Lower leg skin (tissue), 4 donors: ENCODE measurements around the gene TMIGD3. TPM values are rescaled to one million over a fixed set of nuclear protein-coding genes. Genes with fewer than 3 reads are reported as not detected.

Experiments
- DNase-seq, 2 donors: peaks; one replicate each; pipeline ENCODE4 v3.0.0-alpha.2; 2019; ENCODE audit warnings: low spot score in 2 of 2
- H3K4me3 ChIP-seq: fragments of 200-600 bp; sonication (generic); 2 replicates; pipeline ENCODE4 v1.5.1; 2017; ENCODE audit warnings: mild to moderate bottlenecking, low read depth; ENCODE audit not compliant: poor library complexity, severe bottlenecking
- POLR2A ChIP-seq, 2 donors: fragments of 450-650 bp; IDR thresholded peaks; one replicate each; pipeline ENCODE4 v1.6.1; 2016 to 2017; ENCODE audit warnings: antibody characterized with exemption in 2 of 2, mild to moderate bottlenecking in 1 of 2, moderate library complexity in 1 of 2
- WGBS, 2 donors: methylation state at CpG; one replicate each; pipeline ENCODE4 v1.1.5; 2018; 5-methylcytosine and 5-hydroxymethylcytosine counted together
- intact Hi-C: fragments of 100-400 bp; cut with DNase I; formaldehyde crosslinking; loops from one replicate; pipeline ENCODE4 v1.15.0; 2023; ENCODE audit warnings: low total_unique reads
- total RNA-seq, 4 donors: library from RNA; depleted of rRNA; stranded (reverse); fragments of >200 nt; gene quantifications; one replicate each; pipeline ENCODE4 v1.1.0, GENCODE V29; 2016
- TF ChIP-seq, protein P1 (sequence below), 3 donors: fragments of 450-650 bp; IDR thresholded peaks; one replicate each; pipeline ENCODE4 v1.5.1; 2016; ENCODE audit warnings: antibody characterized with exemption in 3 of 3, mild to moderate bottlenecking in 3 of 3, moderate library complexity in 2 of 3

The TMIGD3 gene
- total RNA-seq, 4 donors from 2014 or later, result 0.54 to 1.2 (median 0.68) TPM; not detected in 1

GRCh38 chr1:111442457-111442856 is 61.0 kb downstream of the TMIGD3 start:
- TF ChIP-seq POLR2A (IDR thresholded peaks at IDR 0.05), result no peak
- TF ChIP-seq, protein P1, sequence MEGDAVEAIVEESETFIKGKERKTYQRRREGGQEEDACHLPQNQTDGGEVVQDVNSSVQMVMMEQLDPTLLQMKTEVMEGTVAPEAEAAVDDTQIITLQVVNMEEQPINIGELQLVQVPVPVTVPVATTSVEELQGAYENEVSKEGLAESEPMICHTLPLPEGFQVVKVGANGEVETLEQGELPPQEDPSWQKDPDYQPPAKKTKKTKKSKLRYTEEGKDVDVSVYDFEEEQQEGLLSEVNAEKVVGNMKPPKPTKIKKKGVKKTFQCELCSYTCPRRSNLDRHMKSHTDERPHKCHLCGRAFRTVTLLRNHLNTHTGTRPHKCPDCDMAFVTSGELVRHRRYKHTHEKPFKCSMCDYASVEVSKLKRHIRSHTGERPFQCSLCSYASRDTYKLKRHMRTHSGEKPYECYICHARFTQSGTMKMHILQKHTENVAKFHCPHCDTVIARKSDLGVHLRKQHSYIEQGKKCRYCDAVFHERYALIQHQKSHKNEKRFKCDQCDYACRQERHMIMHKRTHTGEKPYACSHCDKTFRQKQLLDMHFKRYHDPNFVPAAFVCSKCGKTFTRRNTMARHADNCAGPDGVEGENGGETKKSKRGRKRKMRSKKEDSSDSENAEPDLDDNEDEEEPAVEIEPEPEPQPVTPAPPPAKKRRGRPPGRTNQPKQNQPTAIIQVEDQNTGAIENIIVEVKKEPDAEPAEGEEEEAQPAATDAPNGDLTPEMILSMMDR (IDR thresholded peaks at IDR 0.05), result no peak
- no peak overlapping the region for H3K4me3 ChIP-seq
- 83 to 86% methylated on average over 4 of the region's 4 CpGs for WGBS, 2 donors
- no peak for DNase-seq
- intact Hi-C loops, result no loop called here

- intact Hi-C loops, result no loop called here
- DNase-seq, result no peak
- 76 to 82% methylated on average over 9 of the region's 9 CpGs for WGBS, 2 donors
- TF ChIP-seq POLR2A (IDR thresholded peaks at IDR 0.05), result no peak
- TF ChIP-seq, protein P1 (IDR thresholded peaks at IDR 0.05), result no peak
- H3K4me3 ChIP-seq, result no peak overlapping the region
Measured at GRCh38 chr1:111441573-111442192, 61.8 kb downstream of the TMIGD3 start.

- no peak overlapping the region for H3K4me3 ChIP-seq
- WGBS, 2 donors, result 94 to 97% methylated on average over 3 of the region's 3 CpGs
- DNase-seq, result no peak
- TF ChIP-seq, protein P1 (IDR thresholded peaks at IDR 0.05), result no peak
- no peak for TF ChIP-seq POLR2A (IDR thresholded peaks at IDR 0.05)
- intact Hi-C loops, result no loop called here
Measured at GRCh38 chr1:111439461-111440351, 63.7 kb downstream of the TMIGD3 start.

DNA sequence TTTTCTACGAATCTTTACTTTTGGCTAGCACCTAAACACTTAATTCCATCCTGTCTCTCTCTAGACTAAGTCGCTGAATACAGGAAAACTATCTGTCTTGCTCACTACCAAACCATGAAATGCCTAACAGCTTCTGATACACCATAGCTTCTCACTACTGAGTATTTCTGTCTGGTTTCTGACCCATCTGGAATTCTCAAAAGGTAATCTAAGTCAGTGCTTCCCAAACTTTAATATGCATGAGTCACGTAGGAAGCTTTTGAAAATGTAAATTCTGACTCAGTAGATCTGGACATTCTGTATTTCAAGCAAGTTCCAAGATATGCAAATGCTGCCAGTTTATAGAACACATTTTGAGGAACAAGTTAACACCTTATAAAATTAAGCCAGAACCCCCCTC is 66.7 kb downstream of the TMIGD3 start:
- intact Hi-C loops, result no loop called here
- TF ChIP-seq POLR2A (IDR thresholded peaks at IDR 0.05), result no peak
- TF ChIP-seq, protein P1 (IDR thresholded peaks at IDR 0.05), result no peak
- no peak overlapping the region for H3K4me3 ChIP-seq
- WGBS, 2 donors, result 57 to 66% methylated on average over 3 of the region's 3 CpGs
- DNase-seq, result no peak

Other genes starting within 250 kb of the TMIGD3 start
- gene CHIA, start 212.8 kb downstream of the TMIGD3 start, total RNA-seq, result not detected
- 1 to 10 TPM; 1.6 to 7.1 (median 4.9) TPM for gene OVGP1, start 75.9 kb downstream of the TMIGD3 start, total RNA-seq
- 10 to 100 TPM in 3 of 4 donors, 1 to 10 TPM in 1; 8.8 to 18.5 (median 12.7) TPM for gene WDR77, start 54.4 kb downstream of the TMIGD3 start, total RNA-seq
- 100 to 1,000 TPM; 113 to 219 (median 153) TPM for gene ATP5PB, start 54.2 kb downstream of the TMIGD3 start, total RNA-seq
- 10 to 100 TPM in 3 of 4 donors, 1 to 10 TPM in 1; 2.4 to 15.3 (median 12.3) TPM for gene C1orf162, start 29.6 kb downstream of the TMIGD3 start, total RNA-seq
- gene ADORA3, start within 50 bp of the TMIGD3 start, total RNA-seq, result 1 to 10 TPM in 3 of 4 donors, under 1 TPM in 1; 0.91 to 2.1 (median 1.8) TPM
- gene RAP1A, start 116.2 kb upstream of the TMIGD3 start, total RNA-seq, result 10 to 100 TPM; 25.5 to 33.8 (median 31.0) TPM
- 1 to 10 TPM; 2.5 to 8.7 (median 4.8) TPM for gene INKA2, start 235.8 kb upstream of the TMIGD3 start, total RNA-seq